SK-N-SH (cell line): ENCODE data around the gene CR1L. TPM values are rescaled to one million over a fixed set of nuclear protein-coding genes. Genes with fewer than 3 reads are reported as not detected.

ENCODE experiments used
- CTCF ChIA-PET: fragments of 300-600, 350-600 bp; formaldehyde crosslinking; extraction: SDS; loops from one replicate; lab custom pipeline; 2021; lab: Yijun Ruan, JAX
- POLR2A ChIA-PET: fragments of 350-600 bp; sonication (Branson Sonifier 250); formaldehyde crosslinking; extraction: SDS; loops from one replicate; lab custom pipeline; 2020; ENCODE audit warnings: antibody characterized with exemption, inconsistent platforms; lab: Yijun Ruan, JAX
- DNase-seq: peaks from one replicate; pipeline ENCODE4 v3.0.0; 2012
- H2AFZ ChIP-seq: fragments of 200-600 bp; sonication (generic); 2 replicates; pipeline ENCODE4 v1.8.1; 2016; ENCODE audit warnings: antibody characterized with exemption, mild to moderate bottlenecking, low read depth
- H3F3A ChIP-seq: fragments of 200-600 bp; sonication (generic); replicated peaks from 2 replicates; pipeline ENCODE3; 2016; ENCODE audit warnings: antibody characterized with exemption, mild to moderate bottlenecking; ENCODE audit not compliant: insufficient read depth
- H3K27ac ChIP-seq, 2 experiments: fragments of 200-500 bp in 1 of 2; fragments of 200-600 bp in 1 of 2; sonication (Bioruptor generic) in 1 of 2; sonication (generic), shearing (Covaris generic) in 1 of 2; 2 replicates each; pipeline versions ENCODE4 v1.5.1 to v1.6.1; 2014 to 2016; ENCODE audit warnings: low read depth in 2 of 2, inconsistent platforms in 1 of 2, low read length in 1 of 2, mild to moderate bottlenecking in 1 of 2, mixed read lengths in 1 of 2
- H3K27me3 ChIP-seq: fragments of 200-600 bp; sonication (generic), shearing (Covaris generic); 2 replicates; pipeline ENCODE4 v1.6.1; 2016; ENCODE audit warnings: mixed run types; ENCODE audit not compliant: insufficient read depth
- H3K36me3 ChIP-seq, 2 experiments: fragments of 200-500 bp in 1 of 2; fragments of 200-600 bp in 1 of 2; sonication (Bioruptor generic) in 1 of 2; sonication (generic) in 1 of 2; replicated peaks in 1 of 2; 2 replicates each; pipeline versions ENCODE3 to v1.5.1; 2014 to 2016; ENCODE audit warnings: low read length in 1 of 2, mild to moderate bottlenecking in 1 of 2; ENCODE audit not compliant: insufficient read depth in 2 of 2, control insufficient read depth in 1 of 2
- H3K4me1 ChIP-seq, 2 experiments: fragments of 200-500 bp in 1 of 2; fragments of 200-600 bp in 1 of 2; sonication (Bioruptor generic) in 1 of 2; sonication (generic), shearing (Covaris generic) in 1 of 2; 2 replicates each; pipeline versions ENCODE4 v1.5.1 to v1.6.1; 2014 to 2016; ENCODE audit warnings: low read depth in 1 of 2, low read length in 1 of 2, mixed run types in 1 of 2; ENCODE audit not compliant: insufficient read depth in 2 of 2, control insufficient read depth in 1 of 2
- H3K4me2 ChIP-seq: fragments of 200-600 bp; sonication (generic), shearing (Covaris generic); 2 replicates; pipeline ENCODE4 v1.6.1; 2017; ENCODE audit warnings: mixed run types
- H3K4me3 ChIP-seq, 2 experiments: fragments of 200-500 bp in 1 of 2; fragments of 200-600 bp in 1 of 2; sonication (Bioruptor generic) in 1 of 2; sonication (generic), shearing (Covaris generic) in 1 of 2; 2 replicates each; pipeline versions ENCODE4 v1.5.1 to v1.8.1; 2014 to 2016; ENCODE audit warnings: low read depth in 2 of 2, inconsistent platforms in 1 of 2, low read length in 1 of 2, mild to moderate bottlenecking in 1 of 2, mixed read lengths in 1 of 2, moderate library complexity in 1 of 2
- H3K79me2 ChIP-seq: fragments of 200-600 bp; sonication (generic); 2 replicates; pipeline ENCODE4 v1.8.1; 2017; ENCODE audit warnings: mild to moderate bottlenecking; ENCODE audit not compliant: insufficient read depth
- H3K9ac ChIP-seq: fragments of 200-600 bp; sonication (generic); 2 replicates; pipeline ENCODE4 v1.6.1; 2017; ENCODE audit warnings: mixed run types
- H3K9me2 ChIP-seq: fragments of 200-600 bp; sonication (generic); 2 replicates; pipeline ENCODE4 v1.6.1; 2017; ENCODE audit warnings: mixed run types
- H3K9me3 ChIP-seq: fragments of 200-600 bp; sonication (generic); 2 replicates; pipeline ENCODE4 v1.6.1; 2017; ENCODE audit warnings: mixed run types, mild to moderate bottlenecking, moderate library complexity
- H4K20me1 ChIP-seq: fragments of 200-600 bp; sonication (generic); 2 replicates; pipeline ENCODE4 v1.6.1; 2017; ENCODE audit warnings: mild to moderate bottlenecking, mixed run types; ENCODE audit not compliant: insufficient read depth
- ELF1 ChIP-seq: IDR thresholded peaks from 2 replicates; pipeline ENCODE4 v1.4.0; 2012
- EP300 ChIP-seq, 2 experiments: IDR thresholded peaks; 2 replicates each; pipeline versions ENCODE4 v1.4.0 to v1.6.1; 2012; ENCODE audit warnings: borderline replicate concordance in 1 of 2, low read depth in 1 of 2, low read length in 1 of 2
- EZH2phosphoT487 ChIP-seq: fragments of 200-600 bp; sonication (generic); IDR thresholded peaks from 2 replicates; pipeline ENCODE4 v1.6.1; 2017; ENCODE audit warnings: low read depth, mixed run types, mild to moderate bottlenecking, antibody characterized with exemption, moderate library complexity, borderline replicate concordance
- FOSL2 ChIP-seq: IDR thresholded peaks from 2 replicates; pipeline ENCODE4 v1.4.0; 2012; ENCODE audit warnings: low read depth, mild to moderate bottlenecking, moderate library complexity, borderline replicate concordance
- FOXJ3 ChIP-seq: sonication (generic); formaldehyde crosslinking; IDR thresholded peaks from 2 replicates; pipeline ENCODE4 v1.5.1; 2020; ENCODE audit warnings: mild to moderate bottlenecking, missing genetic modification reagents
- JUND ChIP-seq: IDR thresholded peaks from 2 replicates; pipeline ENCODE4 v1.4.0; 2012
- MAX ChIP-seq: IDR thresholded peaks from 2 replicates; pipeline ENCODE4 v1.4.0; 2012; ENCODE audit warnings: low read depth
- MEF2A ChIP-seq: IDR thresholded peaks from 2 replicates; pipeline ENCODE4 v1.4.0; 2012; ENCODE audit warnings: low read depth, borderline replicate concordance
- NFIC ChIP-seq: IDR thresholded peaks from 2 replicates; pipeline ENCODE4 v1.4.0; 2012; ENCODE audit warnings: borderline replicate concordance
- PBX3 ChIP-seq: IDR thresholded peaks from 2 replicates; pipeline ENCODE4; 2012
- POLR2AphosphoS5 ChIP-seq: IDR thresholded peaks from 2 replicates; pipeline ENCODE4 v1.6.1; 2012; ENCODE audit warnings: low read depth, low read length
- RCOR1 ChIP-seq: fragments of 150-350 bp; IDR thresholded peaks from 2 replicates; pipeline ENCODE4 v1.6.1; 2017; ENCODE audit warnings: antibody characterized with exemption, low read length
- REST ChIP-seq: IDR thresholded peaks from 2 replicates; pipeline ENCODE4 v1.6.1; 2012; ENCODE audit warnings: mild to moderate bottlenecking, low read depth, low read length, moderate library complexity
- RFX5 ChIP-seq: IDR thresholded peaks from 2 replicates; pipeline ENCODE4 v1.6.1; 2012; ENCODE audit warnings: mild to moderate bottlenecking, improper control_type of control experiment, low read length
- SIN3A ChIP-seq: IDR thresholded peaks from 2 replicates; pipeline ENCODE4 v1.6.1; 2012; ENCODE audit warnings: low read depth, mild to moderate bottlenecking, low read length, moderate library complexity, borderline replicate concordance
- USF2 ChIP-seq: fragments of 150-350 bp; IDR thresholded peaks from 2 replicates; pipeline ENCODE4 v1.6.1; 2017; ENCODE audit warnings: antibody characterized with exemption, low read length, low read depth, borderline replicate concordance
- YY1 ChIP-seq: IDR thresholded peaks from 2 replicates; pipeline ENCODE4 v1.4.0; 2012; ENCODE audit warnings: low read depth, mild to moderate bottlenecking
- WGBS: methylation state at CpG from one replicate; pipeline ENCODE4 v1.1.6; 2017; ENCODE audit warnings: low lambda C conversion rate; 5-methylcytosine and 5-hydroxymethylcytosine counted together
- polyA plus RNA-seq, 3 experiments: library from polyadenylated mRNA; depleted of rRNA; stranded (reverse); fragments of >200 nt; gene quantifications; 2 replicates each; pipeline ENCODE4 v1.2.3, GENCODE V29; 2012

The CR1L gene
- polyA plus RNA-seq, 1 of the 3 experiments (the other 2 are of a cell fraction): not detected

GRCh38 chr1:207646944-207647579 is 2.1 kb downstream of the CR1L start:
- H3K9ac ChIP-seq: no peak overlapping the region
- ChIA-PET POLR2A (no interaction called here), CTCF (interaction anchor here (2.4 kb wide), 1 partner anchor 27 kb away, joined by 5 read pairs; no protein-coding TSS in a partner anchor)
- H3F3A ChIP-seq: no peaks in the 10 kb centered on the region
- no peak for TF ChIP-seq NFIC
- TF ChIP-seq FOSL2: no peak
- TF ChIP-seq POLR2AphosphoS5: no peak
- TF ChIP-seq EZH2phosphoT487: no peak
- no peak for TF ChIP-seq FOXJ3 (CRISPR knock-in tag)
- no peak for TF ChIP-seq MEF2A
- TF ChIP-seq REST: no peak
- no peak for TF ChIP-seq MAX
- no peak for TF ChIP-seq EP300 (IDR thresholded peaks at IDR 0.05; ENCODE audit: borderline replicate concordance in 1 of 2, low read depth in 1 of 2, low read length in 1 of 2)
- no peak for TF ChIP-seq RCOR1
- no peak for TF ChIP-seq RFX5
- TF ChIP-seq PBX3: no peak
- no peak for TF ChIP-seq JUND
- TF ChIP-seq ELF1: no peak
- no peak for TF ChIP-seq USF2
- TF ChIP-seq YY1: no peak
- TF ChIP-seq SIN3A: no peak
- TF ChIP-seq, all 33 proteins: peak for 0
- H3K4me3 ChIP-seq: no peak overlapping the region
- 20% methylated on average over 4 of the region's 4 CpGs for WGBS
- H3K27me3 ChIP-seq: peaks cover 11% of the 10 kb centered on the region
- no peaks in the 10 kb centered on the region for H3K9me3 ChIP-seq
- no peaks in the 10 kb centered on the region for H3K79me2 ChIP-seq
- no peak overlapping the region for H3K4me2 ChIP-seq
- H3K27ac ChIP-seq: no peak overlapping the region
- no peak for DNase-seq
- no peaks in the 10 kb centered on the region for H3K9me2 ChIP-seq
- H3K4me1 ChIP-seq: peaks cover 0 to 4% of the 10 kb centered on the region in 2 experiments; a peak in 1 of 4 replicates
- H2AFZ ChIP-seq: no peak overlapping the region
- H4K20me1 ChIP-seq: no peaks in the 10 kb centered on the region
- H3K36me3 ChIP-seq: no peaks in the 10 kb centered on the region
